SK-N-SH (cell line): Measurements from ENCODE around the gene PRRT2. TPM values are rescaled to one million over a fixed set of nuclear protein-coding genes. Genes with fewer than 3 reads are reported as not detected.

Experiments
- CTCF ChIA-PET: fragments of 300-600, 350-600 bp; formaldehyde crosslinking; extraction: SDS; loops from one replicate; lab custom pipeline; 2021; lab: Yijun Ruan, JAX
- POLR2A ChIA-PET: fragments of 350-600 bp; sonication (Branson Sonifier 250); formaldehyde crosslinking; extraction: SDS; loops from one replicate; lab custom pipeline; 2020; ENCODE audit warnings: antibody characterized with exemption, inconsistent platforms; lab: Yijun Ruan, JAX
- DNase-seq: peaks from one replicate; pipeline ENCODE4 v3.0.0; 2012
- H2AFZ ChIP-seq: fragments of 200-600 bp; sonication (generic); 2 replicates; pipeline ENCODE4 v1.8.1; 2016; ENCODE audit warnings: antibody characterized with exemption, mild to moderate bottlenecking, low read depth
- H3F3A ChIP-seq: fragments of 200-600 bp; sonication (generic); replicated peaks from 2 replicates; pipeline ENCODE3; 2016; ENCODE audit warnings: antibody characterized with exemption, mild to moderate bottlenecking; ENCODE audit not compliant: insufficient read depth
- H3K27ac ChIP-seq, 2 experiments: fragments of 200-500 bp in 1 of 2; fragments of 200-600 bp in 1 of 2; sonication (Bioruptor generic) in 1 of 2; sonication (generic), shearing (Covaris generic) in 1 of 2; 2 replicates each; pipeline versions ENCODE4 v1.5.1 to v1.6.1; 2014 to 2016; ENCODE audit warnings: low read depth in 2 of 2, inconsistent platforms in 1 of 2, low read length in 1 of 2, mild to moderate bottlenecking in 1 of 2, mixed read lengths in 1 of 2
- H3K27me3 ChIP-seq: fragments of 200-600 bp; sonication (generic), shearing (Covaris generic); 2 replicates; pipeline ENCODE4 v1.6.1; 2016; ENCODE audit warnings: mixed run types; ENCODE audit not compliant: insufficient read depth
- H3K36me3 ChIP-seq, 2 experiments: fragments of 200-500 bp in 1 of 2; fragments of 200-600 bp in 1 of 2; sonication (Bioruptor generic) in 1 of 2; sonication (generic) in 1 of 2; replicated peaks in 1 of 2; 2 replicates each; pipeline versions ENCODE3 to v1.5.1; 2014 to 2016; ENCODE audit warnings: low read length in 1 of 2, mild to moderate bottlenecking in 1 of 2; ENCODE audit not compliant: insufficient read depth in 2 of 2, control insufficient read depth in 1 of 2
- H3K4me1 ChIP-seq, 2 experiments: fragments of 200-500 bp in 1 of 2; fragments of 200-600 bp in 1 of 2; sonication (Bioruptor generic) in 1 of 2; sonication (generic), shearing (Covaris generic) in 1 of 2; 2 replicates each; pipeline versions ENCODE4 v1.5.1 to v1.6.1; 2014 to 2016; ENCODE audit warnings: low read depth in 1 of 2, low read length in 1 of 2, mixed run types in 1 of 2; ENCODE audit not compliant: insufficient read depth in 2 of 2, control insufficient read depth in 1 of 2
- H3K4me2 ChIP-seq: fragments of 200-600 bp; sonication (generic), shearing (Covaris generic); 2 replicates; pipeline ENCODE4 v1.6.1; 2017; ENCODE audit warnings: mixed run types
- H3K4me3 ChIP-seq, 2 experiments: fragments of 200-500 bp in 1 of 2; fragments of 200-600 bp in 1 of 2; sonication (Bioruptor generic) in 1 of 2; sonication (generic), shearing (Covaris generic) in 1 of 2; 2 replicates each; pipeline versions ENCODE4 v1.5.1 to v1.8.1; 2014 to 2016; ENCODE audit warnings: low read depth in 2 of 2, inconsistent platforms in 1 of 2, low read length in 1 of 2, mild to moderate bottlenecking in 1 of 2, mixed read lengths in 1 of 2, moderate library complexity in 1 of 2
- H3K79me2 ChIP-seq: fragments of 200-600 bp; sonication (generic); 2 replicates; pipeline ENCODE4 v1.8.1; 2017; ENCODE audit warnings: mild to moderate bottlenecking; ENCODE audit not compliant: insufficient read depth
- H3K9ac ChIP-seq: fragments of 200-600 bp; sonication (generic); 2 replicates; pipeline ENCODE4 v1.6.1; 2017; ENCODE audit warnings: mixed run types
- H3K9me2 ChIP-seq: fragments of 200-600 bp; sonication (generic); 2 replicates; pipeline ENCODE4 v1.6.1; 2017; ENCODE audit warnings: mixed run types
- H3K9me3 ChIP-seq: fragments of 200-600 bp; sonication (generic); 2 replicates; pipeline ENCODE4 v1.6.1; 2017; ENCODE audit warnings: mixed run types, mild to moderate bottlenecking, moderate library complexity
- H4K20me1 ChIP-seq: fragments of 200-600 bp; sonication (generic); 2 replicates; pipeline ENCODE4 v1.6.1; 2017; ENCODE audit warnings: mild to moderate bottlenecking, mixed run types; ENCODE audit not compliant: insufficient read depth
- CHD2 ChIP-seq: fragments of 150-350 bp; IDR thresholded peaks from 2 replicates; pipeline ENCODE4 v1.6.1; 2018; ENCODE audit warnings: low read length; ENCODE audit not compliant: partially characterized antibody
- CTCF ChIP-seq: fragments of 200-600 bp; sonication (generic); IDR thresholded peaks from 2 replicates; pipeline ENCODE4 v1.6.1; 2017; ENCODE audit warnings: antibody characterized with exemption, mild to moderate bottlenecking, moderate library complexity
- ELF1 ChIP-seq: IDR thresholded peaks from 2 replicates; pipeline ENCODE4 v1.4.0; 2012
- FOXJ3 ChIP-seq: sonication (generic); formaldehyde crosslinking; IDR thresholded peaks from 2 replicates; pipeline ENCODE4 v1.5.1; 2020; ENCODE audit warnings: mild to moderate bottlenecking, missing genetic modification reagents
- GABPA ChIP-seq: IDR thresholded peaks from 2 replicates; pipeline ENCODE4 v1.4.0; 2012; ENCODE audit warnings: low read depth, mild to moderate bottlenecking
- GATA2 ChIP-seq: sonication (generic); formaldehyde crosslinking; IDR thresholded peaks from 2 replicates; pipeline ENCODE4 v1.5.0; 2020; ENCODE audit warnings: mild to moderate bottlenecking, missing genetic modification reagents
- IRF3 ChIP-seq: fragments of 150-350 bp; IDR thresholded peaks from 2 replicates; pipeline ENCODE4 v1.6.1; 2016; ENCODE audit warnings: mild to moderate bottlenecking, low read depth, low read length
- JUND ChIP-seq: IDR thresholded peaks from 2 replicates; pipeline ENCODE4 v1.4.0; 2012
- PBX3 ChIP-seq: IDR thresholded peaks from 2 replicates; pipeline ENCODE4; 2012
- POLR2AphosphoS5 ChIP-seq: IDR thresholded peaks from 2 replicates; pipeline ENCODE4 v1.6.1; 2012; ENCODE audit warnings: low read depth, low read length
- RAD21 ChIP-seq: IDR thresholded peaks from 2 replicates; pipeline ENCODE4 v1.6.1; 2012; ENCODE audit warnings: mild to moderate bottlenecking, low read length
- RCOR1 ChIP-seq: fragments of 150-350 bp; IDR thresholded peaks from 2 replicates; pipeline ENCODE4 v1.6.1; 2017; ENCODE audit warnings: antibody characterized with exemption, low read length
- REST ChIP-seq: IDR thresholded peaks from 2 replicates; pipeline ENCODE4 v1.6.1; 2012; ENCODE audit warnings: mild to moderate bottlenecking, low read depth, low read length, moderate library complexity
- SMC3 ChIP-seq: IDR thresholded peaks from 2 replicates; pipeline ENCODE4 v1.6.1; 2012; ENCODE audit warnings: low read depth, low read length, improper control_type of control experiment
- USF1 ChIP-seq: IDR thresholded peaks from 2 replicates; pipeline ENCODE4 v1.4.0; 2012; ENCODE audit warnings: low read depth, borderline replicate concordance
- WGBS: methylation state at CpG from one replicate; pipeline ENCODE4 v1.1.6; 2017; ENCODE audit warnings: low lambda C conversion rate; 5-methylcytosine and 5-hydroxymethylcytosine counted together
- polyA plus RNA-seq, 3 experiments: library from polyadenylated mRNA; depleted of rRNA; stranded (reverse); fragments of >200 nt; gene quantifications; 2 replicates each; pipeline ENCODE4 v1.2.3, GENCODE V29; 2012

Gene PRRT2
- polyA plus RNA-seq, 1 of the 3 experiments (the other 2 are of a cell fraction) = 28.1 TPM

- Histone ChIP-seq H2AFZ (no peak overlapping the region), H3K9me2 (no peaks in the 10 kb centered on the region), H3K4me3 (no peak overlapping the region; a peak in 1 of 4 replicates), H3F3A (peaks cover 30% of the 10 kb centered on the region), H3K4me2 (no peak overlapping the region), H3K9ac (no peak overlapping the region), H3K9me3 (no peaks in the 10 kb centered on the region), H3K27me3 (no peaks in the 10 kb centered on the region), H3K27ac (no peak overlapping the region), H3K79me2 (no peaks in the 10 kb centered on the region), H4K20me1 (no peaks in the 10 kb centered on the region), H3K36me3 (peaks cover 19% of the 10 kb centered on the region in 2 experiments), H3K4me1 (no peaks in the 10 kb centered on the region)
- WGBS = 80% methylated on average over 8 of the region's 15 CpGs
- TF ChIP-seq POLR2AphosphoS5 (no peak), CHD2 (peak; percentile 27), CTCF (peak; percentile 89), RAD21 (peak; percentile 70), JUND (no peak), IRF3 (no peak), GABPA (no peak), GATA2 (no peak), SMC3 (peak; percentile 78)
- POLR2A ChIA-PET = interaction anchor here (0.6 to 1.2 kb wide), 6 partner anchors 20 to 59 kb away, joined by 3 read pairs; partner anchors contain the start of genes MAZ and PAGR1
- DNase-seq = peak; percentile 83
- CTCF ChIA-PET = interaction anchor here (0.6 to 5.9 kb wide), 38 partner anchors 8 to 185 kb away, joined by 3 to 129 read pairs (median 4); partner anchors contain the start of genes C16orf92, CDIPT, KIF22 and MAZ
These were observed 36.7 kb downstream of the PRRT2 start for GRCh38 chr16:29848420-29849297.

DNA sequence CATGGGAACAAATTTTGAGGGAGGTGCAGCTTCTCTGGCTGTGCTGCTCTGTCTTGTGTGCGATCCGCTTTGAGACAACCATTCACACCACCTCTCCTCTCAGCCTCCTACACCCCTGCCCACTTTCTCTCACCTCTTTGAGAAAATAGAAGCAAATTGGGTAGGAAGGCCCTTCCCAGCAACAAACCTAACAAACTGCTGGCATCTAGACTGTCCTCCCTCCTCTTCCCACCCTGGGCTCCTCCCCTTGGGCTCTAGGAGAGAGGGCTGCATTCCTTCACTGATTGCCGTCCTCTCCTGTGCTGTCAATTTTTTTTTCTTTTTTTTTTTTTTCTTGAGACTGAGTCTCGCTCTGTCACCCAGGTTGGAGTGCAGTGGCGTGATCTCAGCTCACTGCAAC, 37.5 kb downstream of the PRRT2 start:
- Histone ChIP-seq H3K4me2 (no peak overlapping the region), H2AFZ (no peak overlapping the region), H3K9ac (no peak overlapping the region), H3K4me3 (no peak overlapping the region), H3K79me2 (no peaks in the 10 kb centered on the region), H3K9me2 (no peaks in the 10 kb centered on the region), H3K4me1 (no peaks in the 10 kb centered on the region), H4K20me1 (no peaks in the 10 kb centered on the region), H3K27me3 (no peaks in the 10 kb centered on the region), H3K27ac (no peak overlapping the region), H3F3A (peaks cover 30% of the 10 kb centered on the region), H3K9me3 (no peaks in the 10 kb centered on the region), H3K36me3 (peaks cover 15 to 16% of the 10 kb centered on the region in 2 experiments)
- CTCF ChIA-PET = interaction anchor here (0.9 to 5.9 kb wide), 12 partner anchors 9 to 156 kb away, joined by 3 to 129 read pairs (median 10); partner anchors contain the start of genes KIF22, MVP, PAGR1 and PRRT2
- no peak for DNase-seq
- POLR2A ChIA-PET = no interaction called here
- 86% methylated on average over 5 of the region's 5 CpGs for WGBS
- TF ChIP-seq ELF1 = no peak
- no peak for TF ChIP-seq JUND
- TF ChIP-seq POLR2AphosphoS5 = no peak
- TF ChIP-seq IRF3 = no peak
- no peak for TF ChIP-seq REST
- TF ChIP-seq PBX3 = no peak
- no peak for TF ChIP-seq USF1
- TF ChIP-seq FOXJ3 (CRISPR knock-in tag) = no peak
- TF ChIP-seq RAD21 = no peak
- TF ChIP-seq RCOR1 = no peak
- TF ChIP-seq CHD2 = no peak
